ENCODE measurements around the gene NHLRC3. TPM values are rescaled to one million over a fixed set of nuclear protein-coding genes. Genes with fewer than 3 reads are reported as not detected.

The NHLRC3 gene
- total and polyA plus RNA-seq, 2 donors from 2014 or later: 12.6 to 30.4 TPM

DNA sequence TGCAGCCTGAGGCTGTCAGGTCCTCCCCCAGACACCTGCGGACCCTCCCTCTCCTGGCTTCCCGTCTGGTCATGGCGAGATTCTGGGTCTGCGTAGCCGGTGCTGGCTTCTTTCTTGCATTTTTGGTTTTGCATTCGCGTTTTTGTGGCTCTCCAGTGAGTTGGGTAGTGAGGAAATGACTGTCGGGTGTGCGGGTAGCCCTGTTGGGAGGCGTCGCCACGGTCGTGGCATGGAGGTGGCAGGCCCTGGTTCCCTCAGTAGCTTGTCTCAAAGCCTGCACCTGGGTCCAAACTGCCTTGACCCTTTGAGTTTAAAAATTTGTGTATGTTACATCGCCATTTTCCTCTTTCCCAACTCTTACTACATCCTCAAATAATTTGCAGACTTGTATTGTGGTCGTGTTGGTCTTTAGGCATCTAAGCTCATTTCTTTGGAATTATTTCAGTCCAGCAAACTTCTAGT, 344 bp downstream of the NHLRC3 start:
- H3K9me3 ChIP-seq (ENCODE audit: control insufficient read depth in 2 of 3, insufficient read depth in 1 of 3, low read length in 3 of 3): no peaks in the 10 kb centered on the region
- TF ChIP-seq, protein P1, sequence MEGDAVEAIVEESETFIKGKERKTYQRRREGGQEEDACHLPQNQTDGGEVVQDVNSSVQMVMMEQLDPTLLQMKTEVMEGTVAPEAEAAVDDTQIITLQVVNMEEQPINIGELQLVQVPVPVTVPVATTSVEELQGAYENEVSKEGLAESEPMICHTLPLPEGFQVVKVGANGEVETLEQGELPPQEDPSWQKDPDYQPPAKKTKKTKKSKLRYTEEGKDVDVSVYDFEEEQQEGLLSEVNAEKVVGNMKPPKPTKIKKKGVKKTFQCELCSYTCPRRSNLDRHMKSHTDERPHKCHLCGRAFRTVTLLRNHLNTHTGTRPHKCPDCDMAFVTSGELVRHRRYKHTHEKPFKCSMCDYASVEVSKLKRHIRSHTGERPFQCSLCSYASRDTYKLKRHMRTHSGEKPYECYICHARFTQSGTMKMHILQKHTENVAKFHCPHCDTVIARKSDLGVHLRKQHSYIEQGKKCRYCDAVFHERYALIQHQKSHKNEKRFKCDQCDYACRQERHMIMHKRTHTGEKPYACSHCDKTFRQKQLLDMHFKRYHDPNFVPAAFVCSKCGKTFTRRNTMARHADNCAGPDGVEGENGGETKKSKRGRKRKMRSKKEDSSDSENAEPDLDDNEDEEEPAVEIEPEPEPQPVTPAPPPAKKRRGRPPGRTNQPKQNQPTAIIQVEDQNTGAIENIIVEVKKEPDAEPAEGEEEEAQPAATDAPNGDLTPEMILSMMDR (IDR thresholded peaks at IDR 0.05; ENCODE audit: borderline replicate concordance, extremely low read depth, insufficient read depth): no peak
- peak overlapping the region; percentile 66 to 81 for H3K27ac ChIP-seq (ENCODE audit: low read depth in 2 of 2, low read length in 2 of 2)
- H3K36me3 ChIP-seq (ENCODE audit: control insufficient read depth in 2 of 3, insufficient read depth in 3 of 3, low read length in 3 of 3): no peaks in the 10 kb centered on the region
- H3K27me3 ChIP-seq (ENCODE audit: control insufficient read depth, insufficient read depth, low read length): no peaks in the 10 kb centered on the region
- peak overlapping the region; percentile 95 to 97 (median 96) for H3K4me3 ChIP-seq (ENCODE audit: low read length in 3 of 3)
- DNase-seq (no peak), FAIRE-seq (no peak)
- peaks cover 2 to 22% (median 9%) of the 10 kb centered on the region in 3 donors for H3K4me1 ChIP-seq (ENCODE audit: control insufficient read depth in 2 of 3, insufficient read depth in 2 of 3, low read depth in 1 of 3, low read length in 3 of 3)
- intact Hi-C loops (cut with DNase I): no loop called here
- H3K9ac ChIP-seq (ENCODE audit: low read length in 3 of 3): peak overlapping the region; percentile 63 to 95 (median 83)

DNA sequence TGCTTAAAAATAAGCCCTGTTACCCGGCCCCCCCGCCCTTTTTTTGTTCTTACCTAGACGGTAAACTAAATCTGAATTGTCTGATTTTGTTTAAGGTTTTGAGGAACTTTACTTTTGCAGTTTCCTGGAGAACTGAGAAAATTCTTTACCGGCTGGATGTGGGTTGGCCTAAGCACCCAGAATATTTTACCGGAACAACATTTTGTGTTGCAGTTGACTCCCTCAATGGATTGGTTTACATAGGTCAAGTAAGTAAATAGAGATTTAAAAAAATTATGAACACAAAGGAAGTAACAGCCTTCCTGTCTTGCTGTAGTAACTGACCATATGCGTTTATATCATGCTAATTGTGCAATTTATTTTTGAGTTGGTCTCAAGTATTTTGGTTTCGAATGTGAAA, 785 bp downstream of the NHLRC3 start:
- TF ChIP-seq, protein P1 (IDR thresholded peaks at IDR 0.05; ENCODE audit: borderline replicate concordance, extremely low read depth, insufficient read depth): no peak

DNA sequence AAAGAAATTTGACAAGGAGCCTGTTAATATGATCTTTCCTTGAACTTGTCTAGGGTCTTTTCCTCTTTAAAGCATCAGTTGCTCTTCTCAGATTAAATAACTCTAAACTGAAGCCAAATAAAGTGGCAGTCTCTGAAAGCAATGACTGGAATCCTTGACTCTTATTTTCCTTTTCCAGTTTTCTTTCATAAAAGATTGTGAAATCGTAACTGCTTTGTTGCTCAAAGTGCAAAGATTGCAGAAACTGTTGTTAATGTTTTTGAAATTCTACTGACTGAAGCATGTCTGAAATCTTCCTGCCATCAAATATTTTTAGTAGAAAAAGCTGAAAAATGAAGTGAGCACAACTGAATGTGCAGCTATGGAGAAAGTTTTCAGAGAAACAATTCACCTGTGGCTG, 1.9 kb downstream of the NHLRC3 start:
- H3K27ac ChIP-seq (ENCODE audit: low read depth in 2 of 2, low read length in 2 of 2): no peak overlapping the region
- H3K4me1 ChIP-seq (ENCODE audit: control insufficient read depth in 2 of 3, insufficient read depth in 2 of 3, low read depth in 1 of 3, low read length in 3 of 3): peaks cover 2 to 20% (median 6%) of the 10 kb centered on the region in 3 donors
- no peak overlapping the region for H3K4me3 ChIP-seq (ENCODE audit: low read length in 3 of 3)
- intact Hi-C loops (cut with DNase I): loop anchor here (10.0 kb wide), 1 partner anchor 575 kb away; no protein-coding TSS in a partner anchor
- H3K27me3 ChIP-seq (ENCODE audit: control insufficient read depth, insufficient read depth, low read length): no peaks in the 10 kb centered on the region
- H3K36me3 ChIP-seq (ENCODE audit: control insufficient read depth in 2 of 3, insufficient read depth in 3 of 3, low read length in 3 of 3): peaks cover 0 to 5% (median 0%) of the 10 kb centered on the region in 3 donors
- H3K9ac ChIP-seq (ENCODE audit: low read length in 3 of 3): no peak overlapping the region
- no peak for FAIRE-seq
- TF ChIP-seq, protein P1 (IDR thresholded peaks at IDR 0.05; ENCODE audit: borderline replicate concordance, extremely low read depth, insufficient read depth): no peak
- H3K9me3 ChIP-seq (ENCODE audit: control insufficient read depth in 2 of 3, insufficient read depth in 1 of 3, low read length in 3 of 3): no peaks in the 10 kb centered on the region
- DNase-seq: no peak

More for the DNA sequence above, 785 bp downstream of the NHLRC3 start:
- Histone ChIP-seq H3K9ac (ENCODE audit: low read length in 3 of 3) (peak overlapping the region in 2 of 3 donors; percentile 34 to 83), H3K36me3 (ENCODE audit: control insufficient read depth in 2 of 3, insufficient read depth in 3 of 3, low read length in 3 of 3) (peaks cover 0 to 4% (median 0%) of the 10 kb centered on the region in 3 donors), H3K4me3 (ENCODE audit: low read length in 3 of 3) (peak overlapping the region; percentile 95 to 97 (median 96)), H3K9me3 (ENCODE audit: control insufficient read depth in 2 of 3, insufficient read depth in 1 of 3, low read length in 3 of 3) (no peaks in the 10 kb centered on the region), H3K27me3 (ENCODE audit: control insufficient read depth, insufficient read depth, low read length) (no peaks in the 10 kb centered on the region), H3K27ac (ENCODE audit: low read depth in 2 of 2, low read length in 2 of 2) (no peak overlapping the region), H3K4me1 (ENCODE audit: control insufficient read depth in 2 of 3, insufficient read depth in 2 of 3, low read depth in 1 of 3, low read length in 3 of 3) (peaks cover 2 to 22% (median 8%) of the 10 kb centered on the region in 3 donors)
- FAIRE-seq: no peak
- intact Hi-C loops (cut with DNase I): no loop called here
- DNase-seq: peak in 1 of 5 donors; percentile 7
